ENCODE data around the gene SLC26A1. TPM values are rescaled to one million over a fixed set of nuclear protein-coding genes. Genes with fewer than 3 reads are reported as not detected.

The SLC26A1 gene
- total RNA-seq, 1 donor from 2014 or later = 1.0 TPM

DNA sequence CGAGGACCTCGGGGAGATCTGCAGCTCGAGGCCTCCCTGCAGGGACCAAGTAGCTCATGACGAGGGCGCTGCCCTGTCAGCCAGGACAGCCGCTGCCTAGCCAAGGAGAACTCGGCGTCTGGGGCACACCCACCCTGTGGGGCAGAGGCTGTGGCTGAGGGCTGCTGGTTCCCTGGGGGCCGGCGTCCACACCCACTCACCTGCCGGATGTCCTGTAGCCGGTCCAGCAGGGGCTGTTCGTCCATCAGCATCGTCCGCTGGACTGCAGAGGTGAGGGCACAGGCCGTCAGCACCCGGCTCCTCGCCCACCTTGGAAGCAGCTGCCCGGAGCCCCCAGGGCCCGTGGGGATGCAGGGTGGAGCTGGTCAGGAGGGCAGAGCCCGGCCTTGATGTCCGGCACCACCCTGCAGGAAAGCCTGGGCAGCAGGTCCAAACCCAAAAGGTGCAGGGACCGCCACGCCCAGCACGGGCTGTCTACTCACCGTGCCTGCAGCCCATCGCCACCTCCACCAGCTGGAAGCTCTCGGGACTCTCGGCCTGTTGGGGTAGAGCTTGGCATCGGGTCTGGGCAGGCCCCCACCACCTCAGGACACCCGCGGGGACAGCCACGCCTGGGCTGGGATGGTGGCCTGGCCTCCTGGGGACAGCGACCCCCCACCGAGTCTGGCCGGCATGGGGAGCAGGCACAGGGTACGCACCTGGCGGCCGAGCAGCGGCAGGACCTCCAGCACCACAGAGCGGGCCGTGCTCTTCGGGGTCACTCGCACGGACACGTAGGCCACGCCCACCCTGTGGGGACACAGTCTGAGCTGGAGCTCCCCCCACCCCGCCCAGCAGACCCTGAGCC lies 26.7 kb downstream of the SLC26A1 start:
- ATAC-seq = no peak
- Histone ChIP-seq H3K27me3 (ENCODE audit: low read depth) (no peaks in the 10 kb centered on the region), H3K36me3 (peaks cover 49% of the 10 kb centered on the region), H3K4me3 (no peak overlapping the region), H3K27ac (no peak overlapping the region), H3K4me1 (peaks cover 11% of the 10 kb centered on the region), H3K9me3 (no peaks in the 10 kb centered on the region)
- TF ChIP-seq, protein P1, sequence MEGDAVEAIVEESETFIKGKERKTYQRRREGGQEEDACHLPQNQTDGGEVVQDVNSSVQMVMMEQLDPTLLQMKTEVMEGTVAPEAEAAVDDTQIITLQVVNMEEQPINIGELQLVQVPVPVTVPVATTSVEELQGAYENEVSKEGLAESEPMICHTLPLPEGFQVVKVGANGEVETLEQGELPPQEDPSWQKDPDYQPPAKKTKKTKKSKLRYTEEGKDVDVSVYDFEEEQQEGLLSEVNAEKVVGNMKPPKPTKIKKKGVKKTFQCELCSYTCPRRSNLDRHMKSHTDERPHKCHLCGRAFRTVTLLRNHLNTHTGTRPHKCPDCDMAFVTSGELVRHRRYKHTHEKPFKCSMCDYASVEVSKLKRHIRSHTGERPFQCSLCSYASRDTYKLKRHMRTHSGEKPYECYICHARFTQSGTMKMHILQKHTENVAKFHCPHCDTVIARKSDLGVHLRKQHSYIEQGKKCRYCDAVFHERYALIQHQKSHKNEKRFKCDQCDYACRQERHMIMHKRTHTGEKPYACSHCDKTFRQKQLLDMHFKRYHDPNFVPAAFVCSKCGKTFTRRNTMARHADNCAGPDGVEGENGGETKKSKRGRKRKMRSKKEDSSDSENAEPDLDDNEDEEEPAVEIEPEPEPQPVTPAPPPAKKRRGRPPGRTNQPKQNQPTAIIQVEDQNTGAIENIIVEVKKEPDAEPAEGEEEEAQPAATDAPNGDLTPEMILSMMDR (IDR thresholded peaks at IDR 0.05) = no peak
- intact Hi-C loops (cut with DNase I) = no loop called here
- no peak for DNase-seq

- Histone ChIP-seq H3K36me3 (peaks cover 55% of the 10 kb centered on the region), H3K9me3 (no peaks in the 10 kb centered on the region), H3K4me3 (no peak overlapping the region), H3K27ac (no peak overlapping the region), H3K4me1 (peaks cover 4% of the 10 kb centered on the region), H3K27me3 (ENCODE audit: low read depth) (no peaks in the 10 kb centered on the region)
- DNase-seq (no peak), ATAC-seq (no peak)
- TF ChIP-seq, protein P1 (IDR thresholded peaks at IDR 0.05) = no peak
- intact Hi-C loops (cut with DNase I) = no loop called here
Observed at GRCh38 chr4:965766-966134, 27.5 kb downstream of the SLC26A1 start.

DNA sequence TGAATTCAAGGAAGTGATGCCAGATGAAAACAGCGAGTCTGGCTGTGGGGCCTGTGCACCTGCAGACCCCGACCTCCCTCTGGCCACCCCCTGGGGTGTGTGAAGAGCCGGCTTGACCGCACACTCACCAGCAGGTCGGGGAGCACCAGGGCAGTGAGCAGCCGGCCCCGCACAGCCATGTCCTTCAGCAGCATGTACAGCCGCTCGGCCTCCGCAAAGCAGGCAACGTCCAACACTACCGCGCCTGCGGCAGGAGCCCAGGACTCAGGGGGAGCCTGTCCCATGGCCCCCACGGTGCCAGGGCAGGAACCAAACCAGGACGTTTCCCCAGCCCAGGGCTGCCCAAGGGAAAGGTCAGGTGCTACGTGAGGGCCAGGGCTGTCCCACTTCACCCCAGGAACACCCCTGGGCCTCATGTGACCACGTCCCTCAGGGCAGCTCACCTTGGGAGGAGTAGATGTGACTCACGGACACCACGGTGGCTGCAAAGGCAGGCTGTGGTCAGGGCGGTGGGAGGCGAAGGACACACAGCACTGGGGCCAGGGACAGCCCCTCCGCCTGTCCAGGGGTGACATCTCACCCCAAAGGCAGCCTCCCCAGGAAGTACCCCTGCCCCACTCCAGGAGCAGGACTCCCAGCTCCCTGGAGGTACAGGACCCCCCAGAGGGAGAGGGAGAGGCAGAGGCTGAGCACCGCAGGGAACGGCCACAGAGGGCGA lies 28.0 kb downstream of the SLC26A1 start:
- Histone ChIP-seq H3K36me3 (peaks cover 60% of the 10 kb centered on the region), H3K4me3 (no peak overlapping the region), H3K4me1 (no peaks in the 10 kb centered on the region), H3K9me3 (no peaks in the 10 kb centered on the region), H3K27ac (no peak overlapping the region), H3K27me3 (ENCODE audit: low read depth) (no peaks in the 10 kb centered on the region)
- TF ChIP-seq, protein P1 (IDR thresholded peaks at IDR 0.05) = no peak
- DNase-seq = no peak
- intact Hi-C loops (cut with DNase I) = no loop called here
- no peak for ATAC-seq

DNA sequence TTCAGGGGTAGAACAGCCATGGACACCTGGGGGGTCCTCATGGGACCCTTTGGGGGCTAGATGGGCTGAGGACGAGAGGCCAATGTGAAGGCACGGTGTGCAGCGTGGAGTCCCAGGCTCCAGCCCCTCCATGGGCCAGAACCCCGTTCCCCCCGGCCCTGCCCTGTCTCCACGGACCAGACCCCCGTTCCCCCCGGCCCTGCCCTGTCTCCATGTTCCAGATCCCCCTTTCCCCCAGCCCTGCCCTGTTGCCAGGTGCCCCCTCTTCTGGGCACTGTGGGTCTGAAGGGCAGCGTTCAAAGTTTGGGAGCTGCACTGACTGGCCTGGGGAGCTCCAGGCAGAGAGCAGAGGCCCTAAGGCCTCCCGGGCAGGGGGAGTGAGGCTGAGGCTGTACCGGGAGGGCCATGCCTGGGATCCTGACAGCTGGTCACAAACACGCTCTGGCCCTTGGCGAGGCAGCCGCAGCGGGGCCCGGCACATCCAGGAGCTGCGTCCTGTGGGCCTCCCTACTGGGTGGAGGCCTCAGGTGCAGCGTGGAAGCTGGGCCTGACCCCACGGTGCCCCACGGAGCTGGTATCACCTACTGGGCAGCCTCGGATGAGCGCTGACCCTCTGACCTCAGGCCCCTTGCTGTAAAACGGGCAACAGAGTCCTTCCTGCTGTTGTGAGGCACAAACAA lies 28.7 kb downstream of the SLC26A1 start:
- intact Hi-C loops (cut with DNase I) = no loop called here
- TF ChIP-seq, protein P1 (IDR thresholded peaks at IDR 0.05) = no peak
- no peaks in the 10 kb centered on the region for H3K4me1 ChIP-seq
- peaks cover 65% of the 10 kb centered on the region for H3K36me3 ChIP-seq
- H3K27ac ChIP-seq = no peak overlapping the region
- H3K4me3 ChIP-seq = no peak overlapping the region
- DNase-seq = no peak
- H3K27me3 ChIP-seq (ENCODE audit: low read depth) = no peaks in the 10 kb centered on the region
- H3K9me3 ChIP-seq = no peaks in the 10 kb centered on the region
- no peak for ATAC-seq

DNA sequence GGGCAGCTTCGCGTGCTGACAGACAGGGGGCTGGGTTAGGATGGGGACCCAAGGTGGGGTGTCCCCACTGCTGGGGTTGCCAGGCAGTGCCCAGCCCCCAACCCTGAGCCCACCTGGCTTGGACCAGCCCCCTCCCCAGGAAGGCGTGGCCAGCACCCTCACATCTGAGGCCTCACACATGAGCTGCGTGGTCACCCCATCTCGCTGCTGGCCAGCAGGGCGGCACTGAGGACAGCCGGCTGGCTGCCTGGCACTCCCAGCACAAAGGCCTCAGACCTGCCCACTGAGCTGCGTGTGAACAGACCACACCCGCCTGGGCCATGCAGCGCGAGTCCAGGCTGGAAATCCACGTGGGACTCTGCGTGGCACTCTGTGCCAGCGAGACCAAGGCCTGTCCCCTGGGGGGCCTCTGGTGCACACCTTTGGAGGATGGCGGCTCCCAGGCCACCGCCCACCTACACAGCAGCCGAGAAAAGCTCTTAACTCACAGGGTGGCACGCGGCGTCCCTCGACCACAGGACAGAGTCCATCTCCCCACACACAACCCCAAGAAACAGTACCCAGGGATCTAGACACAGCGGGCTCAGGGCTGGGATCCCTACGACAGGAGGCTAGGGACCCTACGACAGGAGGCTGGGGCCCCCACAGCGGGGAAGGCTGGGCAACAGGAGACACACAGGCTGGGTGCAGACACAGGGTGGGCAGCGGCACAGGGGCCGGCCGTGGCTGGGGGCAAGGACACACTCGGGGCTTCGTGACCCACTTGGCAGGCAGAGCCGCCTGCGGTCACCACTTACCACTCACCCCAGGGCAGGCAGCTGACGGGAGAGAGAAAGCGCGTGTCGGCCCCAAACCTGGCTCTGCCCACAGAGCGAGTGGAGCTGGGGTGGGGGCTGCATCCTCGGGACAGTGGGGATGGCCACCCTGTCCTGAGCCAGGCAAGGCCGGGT lies 29.7 kb downstream of the SLC26A1 start:
- intact Hi-C loops (cut with DNase I) = no loop called here
- H3K27ac ChIP-seq = no peak overlapping the region
- ATAC-seq (no peak), DNase-seq (peak; percentile 37)
- TF ChIP-seq, protein P1 (IDR thresholded peaks at IDR 0.05) = no peak
- no peaks in the 10 kb centered on the region for H3K27me3 ChIP-seq (ENCODE audit: low read depth)
- H3K36me3 ChIP-seq = peaks cover 74% of the 10 kb centered on the region
- H3K9me3 ChIP-seq = no peaks in the 10 kb centered on the region
- H3K4me1 ChIP-seq = no peaks in the 10 kb centered on the region
- no peak overlapping the region for H3K4me3 ChIP-seq

Measured in lower lobe of right lung (tissue), 2 donors.